ENCODE measurements around the gene PATJ.

The PATJ gene

GRCh38 chr1:61981870-61982660 is 239.8 kb downstream of the PATJ start:
- no peak for DNase-seq (ENCODE audit: low read depth in 1 of 2, low spot score in 1 of 2)

GRCh38 chr1:61983236-61983635 is 241.0 kb downstream of the PATJ start:
- no peak for DNase-seq (ENCODE audit: low read depth in 1 of 2, low spot score in 1 of 2)

GRCh38 chr1:61992257-61992656 is 250.0 kb downstream of the PATJ start:
- no peak for DNase-seq (ENCODE audit: low read depth in 1 of 2, low spot score in 1 of 2)

- DNase-seq (ENCODE audit: low read depth in 1 of 2, low spot score in 1 of 2): no peak
These were observed 251.2 kb downstream of the PATJ start for GRCh38 chr1:61993331-61993961.

GRCh38 chr1:61995641-61996040 is 253.4 kb downstream of the PATJ start:
- DNase-seq (ENCODE audit: low read depth in 1 of 2, low spot score in 1 of 2): no peak

- DNase-seq (ENCODE audit: low read depth in 1 of 2, low spot score in 1 of 2): no peak
These were observed 254.8 kb downstream of the PATJ start for GRCh38 chr1:61997123-61997522.

GRCh38 chr1:62003777-62004176 is 261.5 kb downstream of the PATJ start:
- no peak for DNase-seq (ENCODE audit: low read depth in 1 of 2, low spot score in 1 of 2)

- no peak for DNase-seq (ENCODE audit: low read depth in 1 of 2, low spot score in 1 of 2)
These were observed 264.4 kb downstream of the PATJ start for GRCh38 chr1:62006690-62007089.

GRCh38 chr1:62011006-62011405 is 268.7 kb downstream of the PATJ start:
- no peak for DNase-seq (ENCODE audit: low read depth in 1 of 2, low spot score in 1 of 2)

- no peak for DNase-seq (ENCODE audit: low read depth in 1 of 2, low spot score in 1 of 2)
These were observed 269.8 kb downstream of the PATJ start for GRCh38 chr1:62012095-62012494.

GRCh38 chr1:62012836-62013235 is 270.6 kb downstream of the PATJ start:
- no peak for DNase-seq (ENCODE audit: low read depth in 1 of 2, low spot score in 1 of 2)

GRCh38 chr1:62013264-62013663 is 271.0 kb downstream of the PATJ start:
- no peak for DNase-seq (ENCODE audit: low read depth in 1 of 2, low spot score in 1 of 2)

- no peak for DNase-seq (ENCODE audit: low read depth in 1 of 2, low spot score in 1 of 2)
These were observed 280.2 kb downstream of the PATJ start for GRCh38 chr1:62022382-62022983.

- no peak for DNase-seq (ENCODE audit: low read depth in 1 of 2, low spot score in 1 of 2)
These were observed 282.4 kb downstream of the PATJ start for GRCh38 chr1:62024690-62025089.

- DNase-seq (ENCODE audit: low read depth in 1 of 2, low spot score in 1 of 2): no peak
These were observed 282.9 kb downstream of the PATJ start for GRCh38 chr1:62025154-62025553.

GRCh38 chr1:62025892-62026291 is 283.6 kb downstream of the PATJ start:
- DNase-seq (ENCODE audit: low read depth in 1 of 2, low spot score in 1 of 2): no peak

GRCh38 chr1:62029704-62030103 is 287.4 kb downstream of the PATJ start:
- no peak for DNase-seq (ENCODE audit: low read depth in 1 of 2, low spot score in 1 of 2)

GRCh38 chr1:62034790-62035189 is 292.5 kb downstream of the PATJ start:
- no peak for DNase-seq (ENCODE audit: low read depth in 1 of 2, low spot score in 1 of 2)

GRCh38 chr1:62037274-62037673 is 295.0 kb downstream of the PATJ start:
- no peak for DNase-seq (ENCODE audit: low read depth in 1 of 2, low spot score in 1 of 2)

GRCh38 chr1:62038594-62039284 is 296.5 kb downstream of the PATJ start:
- DNase-seq (ENCODE audit: low read depth in 1 of 2, low spot score in 1 of 2): no peak

- no peak for DNase-seq (ENCODE audit: low read depth in 1 of 2, low spot score in 1 of 2)
These were observed 298.2 kb downstream of the PATJ start for GRCh38 chr1:62040450-62040849.

GRCh38 chr1:62040973-62041372 is 298.7 kb downstream of the PATJ start:
- DNase-seq (ENCODE audit: low read depth in 1 of 2, low spot score in 1 of 2): no peak
